ENCODE measurements around the gene CAPN11.

The CAPN11 gene

GRCh38 chr6:44122801-44123200 lies 35.8 kb upstream of the CAPN11 start:
- Histone ChIP-seq H3K36me3 (ENCODE audit: control insufficient read depth, insufficient read depth, low read length) (no peaks in the 10 kb centered on the region), H3K9ac (ENCODE audit: low read length) (no peak overlapping the region), H3K4me1 (ENCODE audit: control insufficient read depth, insufficient read depth, low read length) (peaks cover 24% of the 10 kb centered on the region), H3K27ac (ENCODE audit: low read depth, low read length) (peak overlapping the region; percentile 15), H3K27me3 (ENCODE audit: control insufficient read depth, insufficient read depth, low read length) (no peaks in the 10 kb centered on the region), H3K4me3 (ENCODE audit: low read length) (peak overlapping the region; percentile 8)

GRCh38 chr6:44123544-44123943 lies 35.1 kb upstream of the CAPN11 start:
- H3K9ac ChIP-seq (ENCODE audit: low read length), result no peak overlapping the region
- no peak overlapping the region for H3K27ac ChIP-seq (ENCODE audit: low read depth, low read length)
- H3K4me1 ChIP-seq (ENCODE audit: control insufficient read depth, insufficient read depth, low read length), result peaks cover 28% of the 10 kb centered on the region
- H3K27me3 ChIP-seq (ENCODE audit: control insufficient read depth, insufficient read depth, low read length), result no peaks in the 10 kb centered on the region
- H3K4me3 ChIP-seq (ENCODE audit: low read length), result no peak overlapping the region
- no peaks in the 10 kb centered on the region for H3K36me3 ChIP-seq (ENCODE audit: control insufficient read depth, insufficient read depth, low read length)

DNA sequence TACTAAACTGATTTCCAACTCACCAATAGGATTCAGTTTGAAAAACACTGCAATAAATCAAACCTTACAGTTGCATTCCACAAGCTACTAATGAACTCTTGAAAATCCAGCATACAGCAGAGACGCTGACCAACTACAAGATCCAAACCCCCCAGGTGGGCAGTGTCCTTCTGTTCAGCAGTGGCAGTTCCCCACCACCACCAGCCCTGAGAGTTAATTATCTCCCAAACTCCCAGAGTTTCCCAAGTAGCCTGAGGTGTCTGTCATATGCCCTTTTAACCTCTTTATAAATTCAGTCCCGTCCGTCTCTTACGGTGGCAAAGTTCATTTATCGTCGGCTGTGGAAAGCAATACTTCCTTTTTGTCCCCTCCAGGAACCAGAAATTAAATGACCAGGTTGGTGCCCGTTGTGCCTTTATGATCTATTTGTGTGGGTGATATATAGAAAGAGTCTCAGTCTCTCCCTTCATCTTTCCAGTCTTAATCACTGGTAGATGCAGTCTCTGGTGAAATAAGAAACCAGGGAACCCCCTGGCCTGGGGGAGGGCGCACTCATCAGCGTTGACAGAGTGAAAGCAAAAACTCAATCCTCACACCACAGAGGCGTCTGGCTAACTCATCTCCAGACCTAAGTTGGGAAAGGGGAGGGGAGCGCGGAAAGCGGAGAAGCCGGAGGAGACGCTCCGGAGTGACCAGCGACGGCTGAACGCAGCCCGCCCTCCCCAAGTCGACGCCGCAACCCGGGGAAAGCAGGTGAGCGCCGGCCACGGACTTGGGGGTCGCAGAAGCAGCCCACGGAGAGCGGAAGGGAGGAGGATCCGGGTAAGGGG lies 32.1 kb upstream of the CAPN11 start:
- H3K9ac ChIP-seq (ENCODE audit: low read length), result peak overlapping the region; percentile 74
- peak overlapping the region; percentile 88 for H3K4me3 ChIP-seq (ENCODE audit: low read length)
- H3K27ac ChIP-seq (ENCODE audit: low read depth, low read length), result peak overlapping the region; percentile 84
- H3K27me3 ChIP-seq (ENCODE audit: control insufficient read depth, insufficient read depth, low read length), result no peaks in the 10 kb centered on the region
- H3K4me1 ChIP-seq (ENCODE audit: control insufficient read depth, insufficient read depth, low read length), result peaks cover 25% of the 10 kb centered on the region
- no peaks in the 10 kb centered on the region for H3K36me3 ChIP-seq (ENCODE audit: control insufficient read depth, insufficient read depth, low read length)

DNA sequence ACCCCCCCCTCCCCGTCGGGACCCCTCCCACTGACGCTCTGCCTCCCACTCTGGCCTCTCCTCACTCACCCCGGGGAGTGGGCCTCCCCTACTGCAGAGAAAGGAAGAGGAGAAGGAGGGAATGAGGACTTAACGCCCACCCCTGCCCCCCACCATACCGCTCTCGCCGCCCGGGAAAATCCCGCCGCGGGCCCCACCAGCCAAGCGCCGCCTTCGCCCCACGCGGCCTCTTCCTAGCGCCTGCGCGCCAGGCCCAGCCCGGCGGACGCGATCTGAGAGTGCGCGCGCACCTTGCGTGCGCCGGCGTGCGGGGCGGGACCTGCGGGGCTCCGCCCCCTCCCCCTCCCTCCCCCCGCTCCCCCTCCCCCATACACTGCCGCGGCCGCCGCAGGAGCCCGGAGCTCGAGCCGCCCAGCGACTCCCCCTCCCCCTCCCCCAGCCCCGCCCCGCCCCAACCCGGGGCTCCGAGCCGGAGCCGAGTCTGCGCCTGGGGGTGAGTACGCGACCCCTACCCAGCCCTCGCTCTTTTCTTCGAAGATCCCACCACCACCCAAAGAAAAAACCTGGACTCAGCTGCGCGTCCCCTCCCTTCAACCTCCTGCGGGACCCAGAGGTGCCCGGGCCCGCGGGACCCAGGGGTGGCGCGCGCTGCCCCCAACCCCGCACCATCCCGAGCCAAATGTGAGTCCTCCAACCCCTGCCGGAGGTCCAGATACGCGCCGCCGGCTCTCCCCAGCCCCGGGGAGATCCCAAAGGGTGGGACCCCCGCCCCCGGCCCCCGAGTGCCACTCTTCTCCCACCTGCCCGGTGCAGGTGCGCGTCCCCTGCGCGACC lies 31.2 kb upstream of the CAPN11 start, which contains the start of the genes MRPL14 and TMEM63B:
Gene MRPL14, minus strand, starts transcription at position 267 of the 834 bp plus-strand sequence. CDS start 10,841 bp downstream, outside the sequence.
Gene TMEM63B, plus strand, starts transcription at position 369 of the 834 bp plus-strand sequence. CDS start 7,031 bp downstream, outside the sequence.
- H3K4me1 ChIP-seq (ENCODE audit: control insufficient read depth, insufficient read depth, low read length), result peaks cover 23% of the 10 kb centered on the region
- H3K9ac ChIP-seq (ENCODE audit: low read length), result peak within 1 kb of the TSS; percentile 74
- H3K27ac ChIP-seq (ENCODE audit: low read depth, low read length), result peak within 1 kb of the TSS; percentile 84
- H3K27me3 ChIP-seq (ENCODE audit: control insufficient read depth, insufficient read depth, low read length), result no peaks in the 10 kb centered on the region
- H3K36me3 ChIP-seq (ENCODE audit: control insufficient read depth, insufficient read depth, low read length), result no peaks in the 10 kb centered on the region
- peak within 1 kb of the TSS; percentile 88 for H3K4me3 ChIP-seq (ENCODE audit: low read length)

DNA sequence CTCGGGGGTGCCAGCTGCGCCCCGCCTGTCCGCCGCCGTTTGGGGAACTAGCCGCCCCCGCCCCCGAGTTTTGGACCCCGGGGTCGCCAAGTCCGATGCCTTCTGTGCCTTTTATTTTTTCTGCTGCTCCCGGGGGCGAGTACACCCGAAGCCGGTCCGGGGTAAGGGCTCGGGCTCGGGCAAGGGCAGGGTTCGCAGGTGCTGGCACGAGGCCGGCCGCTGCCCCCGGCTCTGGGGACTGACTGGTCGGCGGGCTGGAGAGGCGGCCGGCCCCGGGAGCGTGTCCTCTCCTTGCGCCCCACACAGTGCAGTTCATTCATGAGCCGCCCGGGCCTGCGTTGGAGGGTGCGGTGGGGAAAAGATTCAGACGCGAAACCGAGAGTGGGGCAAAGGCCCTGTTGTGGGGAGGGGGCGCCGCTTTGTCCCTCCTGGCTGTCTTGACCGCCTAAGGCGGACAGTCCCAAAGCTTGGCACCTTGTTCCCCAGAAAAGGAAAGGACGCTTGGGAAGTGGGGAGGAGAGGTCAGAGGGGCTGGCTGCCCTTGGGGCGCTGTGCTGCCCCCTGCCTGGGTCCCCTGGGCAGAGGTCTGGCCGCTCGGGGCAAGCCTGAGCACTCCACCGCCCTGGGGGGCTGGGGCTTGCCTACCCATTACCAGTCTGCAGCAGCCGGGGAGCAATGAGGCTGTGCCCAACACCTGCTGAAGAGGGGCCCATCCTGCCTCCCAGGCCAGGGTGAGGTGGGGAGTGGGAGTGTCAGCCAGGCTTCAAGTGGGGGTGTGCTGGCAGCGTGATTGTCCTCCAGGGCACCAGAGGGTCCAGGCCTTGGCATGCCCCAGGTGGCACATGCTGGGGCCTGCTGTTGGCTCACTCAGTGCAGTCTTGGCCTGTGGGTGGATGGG lies 30.4 kb upstream of the CAPN11 start:
- Histone ChIP-seq H3K9ac (ENCODE audit: low read length) (peak overlapping the region; percentile 67), H3K27ac (ENCODE audit: low read depth, low read length) (no peak overlapping the region), H3K27me3 (ENCODE audit: control insufficient read depth, insufficient read depth, low read length) (no peaks in the 10 kb centered on the region), H3K36me3 (ENCODE audit: control insufficient read depth, insufficient read depth, low read length) (no peaks in the 10 kb centered on the region), H3K4me1 (ENCODE audit: control insufficient read depth, insufficient read depth, low read length) (peaks cover 17% of the 10 kb centered on the region), H3K4me3 (ENCODE audit: low read length) (peak overlapping the region; percentile 73)

DNA sequence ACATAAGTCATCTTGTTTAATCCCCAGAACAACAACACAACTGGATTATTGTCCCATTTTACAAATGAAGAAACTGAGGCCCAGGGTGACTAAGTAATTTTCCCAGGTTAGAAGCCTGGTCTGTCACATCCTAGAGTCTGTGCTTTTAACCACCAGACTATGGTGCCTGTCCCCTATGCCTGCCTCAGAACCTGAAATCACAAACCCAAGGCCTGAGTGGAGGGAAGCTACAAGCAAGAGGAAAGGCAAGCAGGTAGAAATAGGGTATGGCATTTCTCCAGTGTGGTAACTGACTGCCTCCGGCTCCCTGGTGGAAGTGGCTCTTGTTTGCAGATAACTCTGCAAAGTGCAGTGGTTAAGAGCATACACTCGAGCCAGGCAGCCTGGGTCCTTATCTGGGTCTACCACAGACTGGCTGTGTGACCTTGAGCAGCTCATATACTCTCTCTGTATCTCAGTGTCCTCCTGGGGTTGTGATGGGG lies 28.7 kb upstream of the CAPN11 start:
- peaks cover 17% of the 10 kb centered on the region for H3K4me1 ChIP-seq (ENCODE audit: control insufficient read depth, insufficient read depth, low read length)
- peaks cover 5% of the 10 kb centered on the region for H3K36me3 ChIP-seq (ENCODE audit: control insufficient read depth, insufficient read depth, low read length)
- no peak overlapping the region for H3K9ac ChIP-seq (ENCODE audit: low read length)
- H3K4me3 ChIP-seq (ENCODE audit: low read length), result no peak overlapping the region
- H3K27me3 ChIP-seq (ENCODE audit: control insufficient read depth, insufficient read depth, low read length), result no peaks in the 10 kb centered on the region
- H3K27ac ChIP-seq (ENCODE audit: low read depth, low read length), result no peak overlapping the region

DNA sequence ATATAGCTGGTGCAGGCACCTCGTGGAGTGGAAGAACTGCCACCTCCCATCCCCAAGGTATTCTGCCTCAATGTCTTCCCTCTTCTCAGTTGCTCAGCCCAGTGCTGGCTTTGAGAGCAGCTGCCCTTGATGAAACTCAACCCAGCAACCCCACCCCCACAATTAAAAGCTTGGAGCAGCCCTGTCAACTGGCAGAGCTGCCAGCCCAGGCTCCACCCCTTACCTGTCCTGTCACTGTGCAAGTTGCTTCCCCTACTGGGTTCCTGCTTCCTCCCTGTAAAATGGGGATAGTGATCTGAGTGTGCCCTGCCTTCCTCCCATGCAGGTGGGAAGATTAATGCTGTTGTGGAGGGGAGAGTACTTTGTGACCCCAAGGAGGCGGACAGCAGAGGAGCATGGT lies 26.7 kb upstream of the CAPN11 start:
- Histone ChIP-seq H3K4me3 (ENCODE audit: low read length) (no peak overlapping the region), H3K36me3 (ENCODE audit: control insufficient read depth, insufficient read depth, low read length) (peaks cover 9% of the 10 kb centered on the region), H3K4me1 (ENCODE audit: control insufficient read depth, insufficient read depth, low read length) (peaks cover 6% of the 10 kb centered on the region), H3K9ac (ENCODE audit: low read length) (no peak overlapping the region), H3K27ac (ENCODE audit: low read depth, low read length) (no peak overlapping the region), H3K27me3 (ENCODE audit: control insufficient read depth, insufficient read depth, low read length) (no peaks in the 10 kb centered on the region)

DNA sequence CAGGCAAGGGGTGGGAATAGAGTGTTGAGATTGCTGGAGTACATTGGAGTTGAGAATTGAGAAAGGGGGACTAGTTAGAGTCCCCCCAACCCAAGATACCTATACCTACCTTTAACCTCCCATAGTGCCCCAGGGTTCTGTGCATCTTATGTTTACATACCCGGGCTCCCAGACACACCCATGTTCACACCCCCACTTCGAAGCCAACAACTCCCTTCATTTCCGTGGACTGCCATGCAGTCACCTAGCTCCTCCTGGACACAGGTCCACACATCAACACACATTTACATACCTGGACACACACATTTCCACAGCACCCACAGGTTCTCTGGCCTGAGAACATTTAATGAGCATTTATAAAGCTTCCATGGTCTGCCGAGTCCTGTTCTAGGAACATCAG lies 26.1 kb upstream of the CAPN11 start:
- H3K9ac ChIP-seq (ENCODE audit: low read length), result no peak overlapping the region

DNA sequence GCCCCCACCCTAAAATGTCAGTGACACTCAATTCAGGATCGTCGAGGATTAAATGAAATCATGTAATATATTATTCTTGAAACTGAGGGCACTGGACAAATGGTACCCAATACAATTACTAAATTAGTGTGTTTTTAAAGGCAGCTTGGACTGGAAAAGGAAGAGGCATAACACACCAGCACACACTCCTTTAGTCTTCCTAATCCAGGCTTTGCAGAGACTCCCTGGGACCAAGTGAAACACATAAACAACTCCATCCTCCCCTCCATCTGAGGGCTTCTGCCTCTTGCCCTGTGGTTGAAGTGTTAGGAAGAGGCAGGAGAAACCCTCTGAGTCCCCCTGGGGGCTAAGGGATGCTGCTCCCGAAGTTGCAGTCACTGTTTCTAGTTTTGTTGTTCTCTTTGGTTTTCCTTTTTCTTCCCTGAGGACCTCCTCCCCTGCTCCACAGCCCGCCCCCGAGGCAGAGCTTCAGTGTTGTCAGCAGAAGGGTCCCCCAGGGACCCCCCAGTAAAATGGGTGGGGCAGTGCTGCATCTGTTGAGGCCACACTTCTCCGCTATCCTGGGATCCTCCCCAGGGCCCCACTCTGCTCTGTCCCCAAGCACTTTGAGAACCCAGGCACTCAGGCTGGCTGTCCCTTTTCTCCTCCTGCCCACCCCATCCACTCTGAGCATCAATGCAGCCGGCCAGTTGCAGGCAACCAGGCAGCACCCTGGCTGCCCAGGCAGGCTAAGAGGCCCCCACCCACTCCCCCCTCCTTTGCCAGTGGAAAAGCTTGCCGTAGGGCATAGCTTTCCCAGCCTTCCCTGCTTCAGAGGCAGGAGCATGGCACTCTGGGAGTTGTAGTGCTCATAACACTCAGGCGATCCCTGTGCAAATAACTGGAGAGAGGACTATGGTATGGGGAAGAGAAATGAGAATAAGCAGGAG lies 25.4 kb upstream of the CAPN11 start:
- Histone ChIP-seq H3K4me1 (ENCODE audit: control insufficient read depth, insufficient read depth, low read length) (peaks cover 5% of the 10 kb centered on the region), H3K27me3 (ENCODE audit: control insufficient read depth, insufficient read depth, low read length) (no peaks in the 10 kb centered on the region), H3K9ac (ENCODE audit: low read length) (no peak overlapping the region), H3K4me3 (ENCODE audit: low read length) (no peak overlapping the region), H3K27ac (ENCODE audit: low read depth, low read length) (peak overlapping the region; percentile 7), H3K36me3 (ENCODE audit: control insufficient read depth, insufficient read depth, low read length) (peaks cover 14% of the 10 kb centered on the region)

More for the DNA sequence above, 26.1 kb upstream of the CAPN11 start:
- Histone ChIP-seq H3K27me3 (ENCODE audit: control insufficient read depth, insufficient read depth, low read length) (no peaks in the 10 kb centered on the region), H3K27ac (ENCODE audit: low read depth, low read length) (no peak overlapping the region), H3K4me3 (ENCODE audit: low read length) (no peak overlapping the region), H3K36me3 (ENCODE audit: control insufficient read depth, insufficient read depth, low read length) (peaks cover 13% of the 10 kb centered on the region), H3K4me1 (ENCODE audit: control insufficient read depth, insufficient read depth, low read length) (peaks cover 6% of the 10 kb centered on the region)

GRCh38 chr6:44133981-44134711 lies 24.5 kb upstream of the CAPN11 start:
- Histone ChIP-seq H3K9ac (ENCODE audit: low read length) (no peak overlapping the region), H3K27me3 (ENCODE audit: control insufficient read depth, insufficient read depth, low read length) (no peaks in the 10 kb centered on the region), H3K36me3 (ENCODE audit: control insufficient read depth, insufficient read depth, low read length) (peaks cover 18% of the 10 kb centered on the region), H3K4me1 (ENCODE audit: control insufficient read depth, insufficient read depth, low read length) (no peaks in the 10 kb centered on the region), H3K27ac (ENCODE audit: low read depth, low read length) (no peak overlapping the region), H3K4me3 (ENCODE audit: low read length) (no peak overlapping the region)
